HG02571 (cell line): Measurements from ENCODE around the gene ARHGAP19.

ENCODE experiments used
- ATAC-seq: cut with Tn5 transposase; IDR thresholded peaks from one replicate; pipeline ENCODE4 v1.9.1; 2021; ENCODE audit warnings: mild to moderate bottlenecking, moderate library complexity; ENCODE audit not compliant: unreplicated experiment

Gene ARHGAP19

GRCh38 chr10:97173036-97173435 is 119.4 kb downstream of the ARHGAP19 start:
- no peak for ATAC-seq
